Ascending aorta (tissue), 2 donors: ENCODE results near the gene FPR1. TPM values are rescaled to one million over a fixed set of nuclear protein-coding genes. Genes with fewer than 3 reads are reported as not detected.

Experiments
- DNase-seq, 2 donors: peaks; one replicate each; pipeline ENCODE4 v3.0.0-alpha.2; 2019; ENCODE audit warnings: low spot score in 2 of 2
- H3K27ac ChIP-seq, 2 donors: fragments of 200-600 bp; sonication (generic); one replicate each; pipeline ENCODE4 v1.5.1; 2016 to 2017; ENCODE audit warnings: mild to moderate bottlenecking in 1 of 2
- H3K27me3 ChIP-seq: fragments of 200-600 bp; sonication (generic); one replicate; pipeline ENCODE4 v1.5.1; 2017
- H3K36me3 ChIP-seq, 2 donors: fragments of 200-600 bp; sonication (generic); one replicate each; pipeline ENCODE4 v1.5.1; 2016
- H3K4me1 ChIP-seq, 2 donors: fragments of 200-600 bp; sonication (generic); one replicate each; pipeline ENCODE4 v1.5.1; 2016 to 2017; ENCODE audit warnings: mild to moderate bottlenecking in 1 of 2
- H3K4me3 ChIP-seq, 2 donors: fragments of 200-600 bp; sonication (generic); one replicate each; pipeline ENCODE4 v1.5.1; 2016 to 2017; ENCODE audit warnings: mild to moderate bottlenecking in 1 of 2
- H3K9me3 ChIP-seq, 2 donors: fragments of 200-600 bp; sonication (generic); one replicate each; pipeline ENCODE4 v1.5.1; 2016
- CTCF ChIP-seq, 3 experiments: fragments of 200-600 bp in 2 of 3; fragments of 450-650 bp in 1 of 3; sonication (generic) in 2 of 3; IDR thresholded peaks; one replicate each; pipeline ENCODE4 v1.5.1; 2016 to 2019; ENCODE audit warnings: antibody characterized with exemption in 3 of 3, mild to moderate bottlenecking in 1 of 3, moderate library complexity in 1 of 3
- intact Hi-C: fragments of 100-400 bp; cut with DNase I; formaldehyde crosslinking; loops from one replicate; pipeline ENCODE4 v1.15.1; 2023
- total RNA-seq: library from RNA; depleted of rRNA; stranded (reverse); fragments of >200 nt; gene quantifications from one replicate; pipeline ENCODE4 v1.1.0, GENCODE V29; 2016

FPR1 gene
- total RNA-seq = 7.9 TPM

GRCh38 chr19:51751655-51752054 lies at the start of gene FPR1:
FPR1 (minus strand) TSS chr19:51751878; CDS start chr19:51746994, 4,884 bp downstream.
- H3K27ac ChIP-seq = no peak within 1 kb of the TSS

GRCh38 chr19:51800473-51801244 lies 49.0 kb upstream of the FPR1 start:
- Histone ChIP-seq H3K36me3 (no peaks in the 10 kb centered on the region), H3K4me1 (peaks cover 0 to 7% of the 10 kb centered on the region in 2 donors), H3K4me3 (no peak overlapping the region), H3K27ac (peak overlapping the region in 1 of 2 donors; percentile 47), H3K9me3 (no peaks in the 10 kb centered on the region), H3K27me3 (no peaks in the 10 kb centered on the region)
- DNase-seq = no peak
- intact Hi-C loops = no loop called here
- TF ChIP-seq CTCF (IDR thresholded peaks at IDR 0.05) = no peak

More at GRCh38 chr19:51751655-51752054, at the start of gene FPR1:
- intact Hi-C loops = no loop called here
- no peaks in the 10 kb centered on the region for H3K27me3 ChIP-seq
- no peak for TF ChIP-seq CTCF (IDR thresholded peaks at IDR 0.05)
- peak within 1 kb of the TSS in 1 of 2 donors; percentile 30 for H3K4me3 ChIP-seq
- peak in 1 of 2 donors; percentile 60 for DNase-seq
- no peaks in the 10 kb centered on the region for H3K4me1 ChIP-seq
- no peaks in the 10 kb centered on the region for H3K9me3 ChIP-seq
- no peaks in the 10 kb centered on the region for H3K36me3 ChIP-seq

GRCh38 chr19:51799774-51800472 lies 48.2 kb upstream of the FPR1 start:
- H3K9me3 ChIP-seq = no peaks in the 10 kb centered on the region
- peak overlapping the region; percentile 47 to 53 for H3K27ac ChIP-seq
- no peaks in the 10 kb centered on the region for H3K27me3 ChIP-seq
- TF ChIP-seq CTCF (IDR thresholded peaks at IDR 0.05) = no peak
- no peak for DNase-seq
- H3K4me3 ChIP-seq = peak overlapping the region in 1 of 2 donors; percentile 28
- peaks cover 0 to 7% of the 10 kb centered on the region in 2 donors for H3K4me1 ChIP-seq
- no peaks in the 10 kb centered on the region for H3K36me3 ChIP-seq
- intact Hi-C loops = no loop called here

- H3K27ac ChIP-seq = peak overlapping the region; percentile 53 to 59
- H3K4me3 ChIP-seq = peak overlapping the region in 1 of 2 donors; percentile 28
- TF ChIP-seq CTCF (IDR thresholded peaks at IDR 0.05) = no peak
- H3K4me1 ChIP-seq = peaks cover 0 to 7% of the 10 kb centered on the region in 2 donors
- no peaks in the 10 kb centered on the region for H3K27me3 ChIP-seq
- no peaks in the 10 kb centered on the region for H3K9me3 ChIP-seq
- H3K36me3 ChIP-seq = no peaks in the 10 kb centered on the region
- peak; percentile 67 to 89 for DNase-seq
- intact Hi-C loops = no loop called here
Observed at GRCh38 chr19:51799034-51799773, 47.5 kb upstream of the FPR1 start.

- no peak for TF ChIP-seq CTCF (IDR thresholded peaks at IDR 0.05)
- Histone ChIP-seq H3K36me3 (no peaks in the 10 kb centered on the region), H3K4me3 (no peak overlapping the region), H3K27me3 (no peaks in the 10 kb centered on the region), H3K27ac (peak overlapping the region in 1 of 2 donors; percentile 59), H3K4me1 (peaks cover 0 to 7% of the 10 kb centered on the region in 2 donors), H3K9me3 (no peaks in the 10 kb centered on the region)
- intact Hi-C loops = no loop called here
- no peak for DNase-seq
Observed at GRCh38 chr19:51798062-51798461, 46.4 kb upstream of the FPR1 start.
